GM12878 (cell line): ENCODE data around the gene DMAC2. TPM values are rescaled to one million over a fixed set of nuclear protein-coding genes. Genes with fewer than 3 reads are reported as not detected.

Experiments used
- ATAC-seq: fragments of 200-7000 bp; cut with Tn5 transposase; 3 replicates; pipeline ENCODE4 v1.9.1; 2020; ENCODE audit warnings: mild to moderate bottlenecking, moderate library complexity
- BruUV-seq: library from RNA; stranded (reverse); fragments of 400-500 nt; replicated peaks from 2 replicates; lab custom pipeline; 2021; lab: Mats Ljungman, UMichigan
- CTCF ChIA-PET: fragments of 300-600 bp; sonication (Branson Sonifier 250); formaldehyde crosslinking; extraction: SDS; loops from one replicate; lab custom pipeline; 2021; ENCODE audit warnings: inconsistent platforms; lab: Yijun Ruan, JAX
- POLR2A ChIA-PET: fragments of 350-600 bp; formaldehyde crosslinking; extraction: SDS; loops from one replicate; lab custom pipeline; 2021; ENCODE audit warnings: inconsistent platforms; lab: Charles Lee
- RAD21 ChIA-PET: fragments of 300-600 bp; sonication (Branson Sonifier 250); formaldehyde crosslinking; loops from one replicate; lab custom pipeline; 2023; ENCODE audit warnings: antibody characterized with exemption; ENCODE audit not compliant: unreplicated experiment; lab: Charles Lee
- SMC1A ChIA-PET: fragments of 300-600 bp; sonication (Branson Sonifier 250); formaldehyde crosslinking; loops from one replicate; lab custom pipeline; 2023; ENCODE audit not compliant: unreplicated experiment, uncharacterized antibody; lab: Charles Lee
- DNase-seq: peaks from one replicate; pipeline ENCODE4 v3.0.0-alpha.2; 2011; ENCODE audit warnings: low read depth, low spot score
- FAIRE-seq: peaks from 3 replicates; lab custom pipeline; 2011; peaks lifted over from hg19 to GRCh38; lab: Jason Lieb, UNC
- H2AFZ ChIP-seq: 2 replicates; pipeline ENCODE4 v1.6.0; 2011; ENCODE audit warnings: low read depth, low read length, control low read depth; ENCODE audit not compliant: control insufficient read depth
- H3K27ac ChIP-seq: 2 replicates; pipeline ENCODE4 v1.5.1; 2011; ENCODE audit warnings: control low read depth; ENCODE audit not compliant: control insufficient read depth, insufficient read depth
- H3K27me3 ChIP-seq, 2 experiments: replicated peaks in 1 of 2; 2 replicates each; pipeline versions ENCODE4 v1.6.0 to v1.6.1; 2011; ENCODE audit warnings: low read length in 1 of 2; ENCODE audit not compliant: control insufficient read depth in 2 of 2, insufficient read depth in 2 of 2
- H3K36me3 ChIP-seq, 2 experiments: 2 replicates each; pipeline ENCODE4 v1.5.1; 2011; ENCODE audit warnings: low read length in 1 of 2; ENCODE audit not compliant: control insufficient read depth in 2 of 2, insufficient read depth in 2 of 2
- H3K4me1 ChIP-seq: 2 replicates; pipeline ENCODE4 v1.6.1; 2011; ENCODE audit warnings: mild to moderate bottlenecking, low read length, moderate library complexity, mixed read lengths; ENCODE audit not compliant: control insufficient read depth, insufficient read depth
- H3K4me2 ChIP-seq: 2 replicates; pipeline ENCODE4 v1.6.0; 2011; ENCODE audit warnings: control low read depth; ENCODE audit not compliant: control insufficient read depth, insufficient read depth
- H3K4me3 ChIP-seq: fragments of 200-600 bp; sonication (generic); 2 replicates; pipeline ENCODE4 v1.5.1; 2016
- H3K79me2 ChIP-seq: 2 replicates; pipeline ENCODE4 v1.6.0; 2011; ENCODE audit warnings: low read length; ENCODE audit not compliant: control insufficient read depth, insufficient read depth
- H3K9ac ChIP-seq: 2 replicates; pipeline ENCODE4 v1.8.0; 2011; ENCODE audit warnings: low read length, control low read depth, mixed read lengths; ENCODE audit not compliant: control insufficient read depth, insufficient read depth
- H3K9me3 ChIP-seq: replicated peaks from 3 replicates; pipeline ENCODE4 v1.5.1; 2011; ENCODE audit warnings: mild to moderate bottlenecking, low read length; ENCODE audit not compliant: control insufficient read depth, insufficient read depth
- H4K20me1 ChIP-seq: 2 replicates; pipeline ENCODE4 v1.6.0; 2011; ENCODE audit not compliant: control insufficient read depth, insufficient read depth
- CHD4 ChIP-seq: fragments of 200-600 bp; sonication (generic); IDR thresholded peaks from 2 replicates; pipeline ENCODE4 v1.6.1; 2016; ENCODE audit warnings: mild to moderate bottlenecking
- RELA ChIP-seq: fragments of 450-650 bp; IDR thresholded peaks from 2 replicates; pipeline ENCODE4 v1.8.0; 2014; ENCODE audit warnings: borderline replicate concordance; ENCODE audit not compliant: partially characterized antibody
- WGBS: methylation state at CpG from one replicate; pipeline ENCODE4 v1.1.6; 2016; ENCODE audit warnings: low lambda C conversion rate; ENCODE audit not compliant: insufficient replicate concordance, insufficient coverage; ENCODE audit errors: missing lambda C conversion rate; 5-methylcytosine and 5-hydroxymethylcytosine counted together
- in situ Hi-C: fragments of 300-500 bp; cut with MboI; formaldehyde crosslinking; loops from 9 replicates; pipeline ENCODE4 v1.14.3; 2018; ENCODE audit warnings: mixed read lengths
- intact Hi-C: fragments of 100-400 bp; cut with micrococcal nuclease; formaldehyde crosslinking; loops from one replicate; pipeline ENCODE4 v1.14.2; 2022; ENCODE audit not compliant: unreplicated experiment
- polyA plus RNA-seq, 11 experiments: library from polyadenylated mRNA; depleted of rRNA in 4 of 11; unstranded in 6 of 11; stranded (reverse) in 5 of 11; fragments of >200 nt; fragmentation: Nextera tagmentation in 4 of 11; fragmentation: Illumina TruSeq in 1 of 11; extraction: Ambion mirVana in 4 of 11; extraction: Trizol in 1 of 11; gene quantifications; 1 replicate in 1 of 11; 2 replicates in 10 of 11; pipeline versions ENCODE4 v1.2.1 to v1.2.3, GENCODE V29; 2011 to 2016; ENCODE audit warnings: inconsistent platforms in 2 of 11, missing spikeins in 2 of 11, low read depth in 1 of 11
- total RNA-seq, 4 experiments: library from RNA; depleted of rRNA in 3 of 4; stranded (reverse); fragments of >200 nt in 3 of 4; fragmentation: Illumina TruSeq in 1 of 4; extraction: Trizol in 1 of 4; gene quantifications; 2 replicates each; pipeline versions ENCODE4 v1.2.1 to v1.2.3, GENCODE V29; 2013 to 2021
- TF ChIP-seq, protein P1 (sequence below): fragments of 450-650 bp; IDR thresholded peaks from 2 replicates; pipeline ENCODE4 v1.6.1; 2018; ENCODE audit warnings: mild to moderate bottlenecking, low read depth, moderate library complexity; ENCODE audit not compliant: partially characterized antibody

Gene DMAC2
- total and polyA plus RNA-seq, 10 of the 15 experiments (the other 5 are each of a cell fraction or from before 2014, with no cell fraction given): 10.8 to 57.2 (median 42.7) TPM

DNA sequence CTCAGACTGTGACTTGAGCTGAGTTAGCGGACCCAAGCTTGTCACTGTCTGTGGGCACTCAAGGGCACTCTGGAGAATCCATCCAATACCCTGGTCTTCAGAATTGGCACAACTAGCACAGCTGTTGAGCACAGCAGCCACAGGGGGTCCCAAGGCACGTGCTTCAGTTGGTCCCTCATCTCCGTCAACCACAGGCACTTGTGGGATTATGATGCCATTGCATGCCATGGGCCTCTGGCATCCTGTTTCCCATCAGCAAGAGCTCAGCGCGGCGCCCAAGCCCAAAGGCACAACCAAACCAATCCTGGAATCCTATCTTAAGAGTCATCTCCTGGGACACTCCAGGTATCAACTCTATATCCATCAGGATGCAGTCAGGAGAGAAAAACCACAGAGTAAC, 8.8 kb downstream of the DMAC2 start:
- intact Hi-C loops: no loop called here
- no peak overlapping the region for H3K27ac ChIP-seq
- no peak for DNase-seq
- H3K4me3 ChIP-seq: no peak overlapping the region
- 100% methylated on average over 6 of the region's 6 CpGs for WGBS
- in situ Hi-C loops: no loop called here
- ChIA-PET CTCF (interaction anchor here (0.6 to 1.7 kb wide), 7 partner anchors 8 to 139 kb away, joined by 3 to 7 read pairs (median 3); partner anchors contain the start of genes B9D2 and DMAC2), SMC1A (interaction anchor here (1.0 kb wide), 1 partner anchor 32 kb away, joined by 4 read pairs; no protein-coding TSS in a partner anchor), RAD21 (no interaction called here), POLR2A (no interaction called here)
- FAIRE-seq: no peak
- peaks cover 9 to 16% of the 10 kb centered on the region in 2 experiments for H3K36me3 ChIP-seq
- H3K4me1 ChIP-seq: peaks cover 9% of the 10 kb centered on the region
- H3K9me3 ChIP-seq: no peaks in the 10 kb centered on the region
- H3K27me3 ChIP-seq: no peaks in the 10 kb centered on the region
- no TSS peak for BruUV-seq
- no peak overlapping the region for H3K9ac ChIP-seq
- no peak for ATAC-seq
- no peak overlapping the region for H3K4me2 ChIP-seq
- no peaks in the 10 kb centered on the region; the same call in 1 of the 2 replicates for H3K79me2 ChIP-seq
- no peaks in the 10 kb centered on the region; the same call in 1 of the 2 replicates for H4K20me1 ChIP-seq
- no peak overlapping the region for H2AFZ ChIP-seq
- no peak for TF ChIP-seq CHD4
- TF ChIP-seq RELA: no peak
- TF ChIP-seq, protein P1, sequence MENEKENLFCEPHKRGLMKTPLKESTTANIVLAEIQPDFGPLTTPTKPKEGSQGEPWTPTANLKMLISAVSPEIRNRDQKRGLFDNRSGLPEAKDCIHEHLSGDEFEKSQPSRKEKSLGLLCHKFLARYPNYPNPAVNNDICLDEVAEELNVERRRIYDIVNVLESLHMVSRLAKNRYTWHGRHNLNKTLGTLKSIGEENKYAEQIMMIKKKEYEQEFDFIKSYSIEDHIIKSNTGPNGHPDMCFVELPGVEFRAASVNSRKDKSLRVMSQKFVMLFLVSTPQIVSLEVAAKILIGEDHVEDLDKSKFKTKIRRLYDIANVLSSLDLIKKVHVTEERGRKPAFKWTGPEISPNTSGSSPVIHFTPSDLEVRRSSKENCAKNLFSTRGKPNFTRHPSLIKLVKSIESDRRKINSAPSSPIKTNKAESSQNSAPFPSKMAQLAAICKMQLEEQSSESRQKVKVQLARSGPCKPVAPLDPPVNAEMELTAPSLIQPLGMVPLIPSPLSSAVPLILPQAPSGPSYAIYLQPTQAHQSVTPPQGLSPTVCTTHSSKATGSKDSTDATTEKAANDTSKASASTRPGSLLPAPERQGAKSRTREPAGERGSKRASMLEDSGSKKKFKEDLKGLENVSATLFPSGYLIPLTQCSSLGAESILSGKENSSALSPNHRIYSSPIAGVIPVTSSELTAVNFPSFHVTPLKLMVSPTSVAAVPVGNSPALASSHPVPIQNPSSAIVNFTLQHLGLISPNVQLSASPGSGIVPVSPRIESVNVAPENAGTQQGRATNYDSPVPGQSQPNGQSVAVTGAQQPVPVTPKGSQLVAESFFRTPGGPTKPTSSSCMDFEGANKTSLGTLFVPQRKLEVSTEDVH: no peak
